HCT116 (cell line): ENCODE data around the gene ATL1. TPM values are rescaled to one million over a fixed set of nuclear protein-coding genes. Genes with fewer than 3 reads are reported as not detected.
A peak's percentile ranks its signal among the peaks of the same experiment; 100 is the strongest.

ENCODE experiments used
- ATAC-seq: fragments of 200-7000 bp; cut with Tn5 transposase; 2 replicates; pipeline ENCODE4 v1.9.1; 2020; ENCODE audit warnings: mild to moderate bottlenecking, moderate library complexity
- Bru-seq: library from RNA; stranded (reverse); fragments of 400-500 nt; gene quantifications from one replicate; lab custom pipeline; 2021; lab: Mats Ljungman, UMichigan
- BruChase-seq, 2 experiments: library from RNA; stranded (reverse); fragments of 400-500 nt; gene quantifications; one replicate each; lab custom pipeline; 2021; lab: Mats Ljungman, UMichigan
- BruUV-seq: library from RNA; stranded (reverse); fragments of 400-500 nt; replicated peaks from 2 replicates; lab custom pipeline; 2021; lab: Mats Ljungman, UMichigan
- CTCF ChIA-PET: fragments of 300-600 bp; sonication (Branson Sonifier 250); formaldehyde crosslinking; loops from one replicate; lab custom pipeline; 2021; ENCODE audit warnings: antibody characterized with exemption; lab: Charles Lee
- POLR2A ChIA-PET: fragments of 300-600, 350-600 bp; sonication (Branson Sonifier 250); formaldehyde crosslinking; loops from one replicate; lab custom pipeline; 2021; ENCODE audit warnings: antibody characterized with exemption; lab: Charles Lee
- RAD21 ChIA-PET, 2 experiments: fragments of 300-600 bp; sonication (Branson Sonifier 250); formaldehyde crosslinking; loops; one replicate each; lab custom pipeline; 2023; ENCODE audit warnings: low total read pairs in 2 of 2; ENCODE audit not compliant: uncharacterized antibody in 2 of 2, unreplicated experiment in 2 of 2, low non-redundant PET in 1 of 2; lab: Charles Lee
- DNase-seq: peaks from one replicate; pipeline ENCODE4 v3.0.0-alpha.2; 2010; ENCODE audit warnings: low read depth, low spot score
- H2AFZ ChIP-seq: fragments of 200-600 bp; shearing (Covaris generic), sonication (generic); 2 replicates; pipeline ENCODE4 v1.6.1; 2017; ENCODE audit warnings: low read depth, mixed run types, mixed read lengths, antibody characterized with exemption, low read length; ENCODE audit not compliant: poor library complexity, severe bottlenecking
- H3K27ac ChIP-seq: 2 replicates; pipeline ENCODE4 v1.5.1; 2012; ENCODE audit warnings: low read depth, low read length
- H3K27me3 ChIP-seq: fragments of 200-600 bp; sonication (generic); 2 replicates; pipeline ENCODE4 v1.6.1; 2016; ENCODE audit warnings: mixed run types, low read length, mixed read lengths; ENCODE audit not compliant: insufficient read depth
- H3K36me3 ChIP-seq, 2 experiments: fragments of 200-500 bp in 1 of 2; fragments of 200-600 bp in 1 of 2; sonication (Bioruptor generic) in 1 of 2; sonication (generic) in 1 of 2; 2 replicates each; pipeline versions ENCODE4 v1.5.1 to v1.6.1; 2014 to 2016; ENCODE audit warnings: low read length in 2 of 2, inconsistent platforms in 1 of 2, mixed read lengths in 1 of 2, mixed run types in 1 of 2; ENCODE audit not compliant: insufficient read depth in 2 of 2, control insufficient read depth in 1 of 2
- H3K4me1 ChIP-seq, 2 experiments: fragments of 200-600 bp in 1 of 2; sonication (generic) in 1 of 2; 2 replicates each; pipeline versions ENCODE4 v1.5.1 to v1.6.1; 2012 to 2017; ENCODE audit warnings: low read length in 2 of 2, inconsistent platforms in 1 of 2, mild to moderate bottlenecking in 1 of 2, mixed read lengths in 1 of 2, mixed run types in 1 of 2, moderate library complexity in 1 of 2; ENCODE audit not compliant: insufficient read depth in 2 of 2, control insufficient read depth in 1 of 2
- H3K4me2 ChIP-seq: fragments of 200-600 bp; sonication (generic); 2 replicates; pipeline ENCODE4 v1.6.1; 2017; ENCODE audit warnings: mixed run types, low read length, mixed read lengths
- H3K4me3 ChIP-seq, 2 experiments: fragments of 200-600 bp in 1 of 2; sonication (generic) in 1 of 2; replicated peaks in 1 of 2; 2 replicates each; pipeline ENCODE4 v1.5.1; 2011 to 2016; ENCODE audit warnings: low read length in 2 of 2, control low read depth in 1 of 2, low read depth in 1 of 2, mild to moderate bottlenecking in 1 of 2, mixed read lengths in 1 of 2, mixed run types in 1 of 2
- H3K79me2 ChIP-seq: fragments of 200-600 bp; sonication (generic); 2 replicates; pipeline ENCODE4 v1.6.1; 2017; ENCODE audit warnings: mild to moderate bottlenecking, mixed run types, low read length, moderate library complexity, mixed read lengths; ENCODE audit not compliant: insufficient read depth
- H3K9ac ChIP-seq: fragments of 200-600 bp; sonication (generic); 2 replicates; pipeline ENCODE4 v1.6.1; 2016; ENCODE audit warnings: low read length, mixed read lengths
- H3K9me2 ChIP-seq: fragments of 200-600 bp; sonication (generic), shearing (Covaris generic); 2 replicates; pipeline ENCODE4 v1.6.1; 2017; ENCODE audit warnings: mixed run types, mild to moderate bottlenecking, moderate library complexity; ENCODE audit not compliant: insufficient read depth
- H3K9me3 ChIP-seq, 2 experiments: fragments of 200-500 bp in 1 of 2; fragments of 200-600 bp in 1 of 2; sonication (Bioruptor generic) in 1 of 2; sonication (generic) in 1 of 2; 2 replicates each; pipeline ENCODE4 v1.6.1; 2014 to 2017; ENCODE audit warnings: low read length in 2 of 2, mixed read lengths in 2 of 2, inconsistent platforms in 1 of 2, low read depth in 1 of 2, mild to moderate bottlenecking in 1 of 2, mixed run types in 1 of 2, moderate library complexity in 1 of 2; ENCODE audit not compliant: control insufficient read depth in 1 of 2, insufficient read depth in 1 of 2
- H4K20me1 ChIP-seq: fragments of 200-600 bp; sonication (generic), shearing (Covaris generic); 2 replicates; pipeline ENCODE4 v1.6.1; 2017; ENCODE audit warnings: mixed run types, mild to moderate bottlenecking, moderate library complexity; ENCODE audit not compliant: insufficient read depth
- ATF3 ChIP-seq: IDR thresholded peaks from 2 replicates; pipeline ENCODE4 v1.6.1; 2012
- CBX3 ChIP-seq: IDR thresholded peaks from 2 replicates; pipeline ENCODE4 v1.6.1; 2012; ENCODE audit warnings: low read depth
- CEBPB ChIP-seq: IDR thresholded peaks from 2 replicates; pipeline ENCODE4 v1.6.1; 2012; ENCODE audit warnings: low read depth
- CTCF ChIP-seq, 3 experiments: fragments of 200-600 bp in 1 of 3; sonication (generic) in 1 of 3; IDR thresholded peaks in 2 of 3; conservative IDR thresholded peaks in 1 of 3; 2 replicates each; pipeline ENCODE4 v1.5.1; 2012 to 2017; ENCODE audit warnings: low read depth in 2 of 3, low read length in 2 of 3, antibody characterized with exemption in 1 of 3, borderline replicate concordance in 1 of 3, control low read depth in 1 of 3, mild to moderate bottlenecking in 1 of 3, mixed read lengths in 1 of 3, mixed run types in 1 of 3, moderate library complexity in 1 of 3; ENCODE audit not compliant: insufficient read depth in 1 of 3
- EGR1 ChIP-seq: IDR thresholded peaks from 2 replicates; pipeline ENCODE4 v1.6.1; 2012; ENCODE audit warnings: low read depth
- EZH2 ChIP-seq: fragments of 200-600 bp; sonication (generic); IDR thresholded peaks from 2 replicates; pipeline ENCODE4 v1.6.1; 2017; ENCODE audit warnings: antibody characterized with exemption, mixed run types
- EZH2phosphoT487 ChIP-seq: fragments of 200-600 bp; IDR thresholded peaks from 2 replicates; pipeline ENCODE4 v1.6.1; 2018; ENCODE audit warnings: antibody characterized with exemption, borderline replicate concordance
- FOSL1 ChIP-seq: IDR thresholded peaks from 2 replicates; pipeline ENCODE4 v1.6.1; 2012; ENCODE audit warnings: low read depth
- JUND ChIP-seq: IDR thresholded peaks from 2 replicates; pipeline ENCODE4 v1.6.1; 2012
- MAX ChIP-seq: IDR thresholded peaks from 2 replicates; pipeline ENCODE4 v1.6.1; 2012
- POLR2A ChIP-seq: IDR thresholded peaks from 2 replicates; pipeline ENCODE4 v1.7.0; 2011; ENCODE audit warnings: borderline replicate concordance; ENCODE audit not compliant: insufficient read depth, insufficient read length; ENCODE audit errors: extremely low read depth
- POLR2AphosphoS5 ChIP-seq: IDR thresholded peaks from 2 replicates; pipeline ENCODE4 v1.6.1; 2011; ENCODE audit warnings: mild to moderate bottlenecking, low read depth, low read length, moderate library complexity
- RAD21 ChIP-seq: IDR thresholded peaks from 2 replicates; pipeline ENCODE4 v1.6.1; 2012; ENCODE audit warnings: low read depth, mild to moderate bottlenecking
- REST ChIP-seq: IDR thresholded peaks from 2 replicates; pipeline ENCODE4 v1.6.1; 2012; ENCODE audit warnings: low read depth
- SP1 ChIP-seq: IDR thresholded peaks from 2 replicates; pipeline ENCODE4 v1.6.1; 2012; ENCODE audit warnings: low read depth
- SRF ChIP-seq: IDR thresholded peaks from 2 replicates; pipeline ENCODE4 v1.6.1; 2012; ENCODE audit warnings: low read depth
- TCF7L2 ChIP-seq: IDR thresholded peaks from 2 replicates; pipeline ENCODE4 v1.7.0; 2011; ENCODE audit warnings: borderline replicate concordance, inconsistent platforms; ENCODE audit not compliant: insufficient read depth, insufficient read length; ENCODE audit errors: extremely low read depth
- YY1 ChIP-seq: IDR thresholded peaks from 2 replicates; pipeline ENCODE4 v1.6.1; 2011; ENCODE audit warnings: low read length, low read depth, moderate library complexity, mild to moderate bottlenecking; ENCODE audit not compliant: insufficient replicate concordance; ENCODE audit errors: extremely low read depth
- ZFX ChIP-seq: fragments of 450-650 bp; IDR thresholded peaks from 2 replicates; pipeline ENCODE4 v1.6.1; 2017
- ZNF274 ChIP-seq: fragments of 200-500 bp; sonication (Bioruptor generic); IDR thresholded peaks from 2 replicates; pipeline ENCODE4 v1.6.1; 2014; ENCODE audit warnings: mild to moderate bottlenecking, low read depth, low read length, inconsistent platforms
- intact Hi-C: fragments of 100-400 bp; cut with micrococcal nuclease; formaldehyde crosslinking; loops from 2 replicates; pipeline ENCODE4 v1.10.0; 2022
- long read RNA-seq: library from polyadenylated mRNA; unstranded; transcript quantifications from one replicate; pipeline ENCODE4 v2.0.0, GENCODE V29; 2021; ENCODE audit not compliant: unreplicated experiment
- polyA plus RNA-seq: library from polyadenylated mRNA; unstranded; fragments of >200 nt; gene quantifications from 2 replicates; pipeline ENCODE4 v1.2.1, GENCODE V29; 2012; ENCODE audit warnings: missing spikeins
- total RNA-seq: library from RNA; stranded (reverse); gene quantifications from one replicate; pipeline ENCODE4 v1.2.1, GENCODE V29; 2021; ENCODE audit not compliant: unreplicated experiment

The ATL1 gene
- 1.4 TPM for total RNA-seq
- 1.2 and 1.3 TPM in 2 replicates for polyA plus RNA-seq
- Bru-seq, nascent RNA = percentile 32 among the genes with signal in this experiment
- BruChase-seq, experiment 1, labeled RNA remaining after a 6-hour chase = percentile 24 among the genes with signal in this experiment
- BruChase-seq, experiment 2, labeled RNA remaining after a 2-hour chase = percentile 31 among the genes with signal in this experiment
- long read RNA-seq = 0 reads

GRCh38 chr14:50559990-50560930 lies at the start of gene ATL1:
ATL1 (plus strand) TSS chr14:50560145; CDS start chr14:50560266, 121 bp downstream.
- Histone ChIP-seq H3K4me1 (peaks cover 3 to 15% of the 10 kb centered on the region in 2 experiments; a peak in 3 of 4 replicates), H3K4me2 (peak within 1 kb of the TSS; percentile 98), H3K27ac (peak within 1 kb of the TSS; percentile 75), H3K4me3 (peak within 1 kb of the TSS; percentile 72 to 81), H2AFZ (peak within 1 kb of the TSS; percentile 95), H3K9me2 (no peaks in the 10 kb centered on the region), H3K9ac (peak within 1 kb of the TSS; percentile 59), H3K9me3 (no peaks in the 10 kb centered on the region), H3K36me3 (no peaks in the 10 kb centered on the region), H3K79me2 (no peaks in the 10 kb centered on the region), H4K20me1 (no peaks in the 10 kb centered on the region), H3K27me3 (no peaks in the 10 kb centered on the region)
- POLR2A ChIA-PET = interaction anchor here (1.0 kb wide), 1 partner anchor 151 kb away, joined by 4 read pairs; no protein-coding TSS in a partner anchor
- CTCF ChIA-PET = interaction anchor here (0.7 to 1.3 kb wide), 3 partner anchors 213 to 300 kb away, joined by 3 to 5 read pairs (median 3); no protein-coding TSS in a partner anchor
- RAD21 ChIA-PET = interaction anchor here in 1 of 2 experiments (0.6 to 1.0 kb wide), 2 partner anchors 214 to 664 kb away, joined by 3 read pairs; no protein-coding TSS in a partner anchor
- peak; percentile 29 for DNase-seq
- BruUV-seq = no TSS peak
- intact Hi-C loops = no loop called here
- peak; percentile 91 for ATAC-seq
- TF ChIP-seq YY1 (peak; percentile 24), CEBPB (no peak), ZFX (peak; percentile 59), MAX (0 out of 2 replicates have a peak, but pooled peaks have one; percentile 17), RAD21 (no peak), POLR2AphosphoS5 (no peak; the same call in 1 of the 2 replicates), FOSL1 (no peak), ZNF274 (no peak), REST (peak; percentile 78), CBX3 (no peak), JUND (no peak), TCF7L2 (no peak), EZH2phosphoT487 (no peak), EZH2 (no peak), ATF3 (no peak), CTCF (IDR thresholded peaks at IDR 0.05 in 2 of 3, conservative IDR thresholded peaks at IDR 0.05 in 1 of 3; ENCODE audit: borderline replicate concordance in 1 of 3, insufficient read depth in 1 of 3, low read depth in 2 of 3, low read length in 2 of 3) (no peak), POLR2A (no peak), SRF (no peak), SP1 (no peak), EGR1 (no peak)
